Heart right ventricle (tissue), 16 donors: Measurements from ENCODE around the gene GLRA3. TPM values are rescaled to one million over a fixed set of nuclear protein-coding genes. Genes with fewer than 3 reads are reported as not detected.

Source experiments
- ATAC-seq, 8 donors: fragments of 200-7000 bp; cut with Tn5 transposase; one replicate each; pipeline ENCODE4 v1.9.1; 2020; ENCODE audit warnings: mild to moderate bottlenecking in 8 of 8, moderate library complexity in 8 of 8, moderate number of reproducible peaks in 1 of 8
- DNase-seq, 2 donors: peaks; one replicate each; pipeline ENCODE4 v3.0.0-alpha.2; 2020
- H3K27ac ChIP-seq, 10 donors: fragments of 200-600 bp; sonication (generic) in 2 of 10; one replicate each; pipeline versions ENCODE4 v1.5.0 to v1.8.0; 2020 to 2022; ENCODE audit warnings: mild to moderate bottlenecking in 3 of 10
- H3K27me3 ChIP-seq, 7 donors: fragments of 200-600 bp; one replicate each; pipeline ENCODE4 v1.8.0; 2021 to 2022; ENCODE audit warnings: mild to moderate bottlenecking in 2 of 7
- H3K36me3 ChIP-seq, 9 donors: fragments of 200-600 bp; sonication (generic) in 1 of 9; one replicate each; pipeline versions ENCODE4 v1.5.0 to v1.8.0; 2020 to 2022; ENCODE audit warnings: mild to moderate bottlenecking in 2 of 9
- H3K4me1 ChIP-seq, 9 donors: fragments of 200-600 bp; sonication (generic) in 1 of 9; one replicate each; pipeline versions ENCODE4 v1.5.0 to v1.8.0; 2020 to 2022; ENCODE audit warnings: mild to moderate bottlenecking in 4 of 9
- H3K4me3 ChIP-seq, 10 donors: fragments of 200-600 bp; sonication (generic) in 2 of 10; one replicate each; pipeline versions ENCODE4 v1.5.0 to v1.8.0; 2020 to 2022; ENCODE audit warnings: mild to moderate bottlenecking in 7 of 10, moderate library complexity in 2 of 10
- H3K9me3 ChIP-seq, 11 donors: fragments of 200-600 bp in 10 of 11; sonication (generic) in 2 of 11; one replicate each; pipeline versions ENCODE4 v1.5.0 to v1.8.0; 2013 to 2022; ENCODE audit warnings: mild to moderate bottlenecking in 2 of 11, control low read depth in 1 of 11, moderate library complexity in 1 of 11
- CTCF ChIP-seq, 9 donors: fragments of 200-600 bp; sonication (generic) in 2 of 9; IDR thresholded peaks; one replicate each; pipeline versions ENCODE4 v1.5.0 to v1.8.0; 2021 to 2022; ENCODE audit warnings: antibody characterized with exemption in 9 of 9, mild to moderate bottlenecking in 5 of 9, moderate library complexity in 1 of 9
- WGBS, 2 donors: extraction: QIAGEN DNeasy Blood & Tissue Kit; methylation state at CpG; one replicate each; pipeline ENCODE4 v1.1.7; 2013; ENCODE audit warnings: inconsistent platforms in 1 of 2; 5-methylcytosine and 5-hydroxymethylcytosine counted together
- intact Hi-C, 10 donors: fragments of 100-400 bp; cut with DNase I; formaldehyde crosslinking; loops; one replicate each; pipeline versions ENCODE4 v1.11.1 to v1.14.2; 2022
- polyA plus RNA-seq, 2 donors: library from polyadenylated mRNA; stranded (reverse); fragments of 200-250 nt; gene quantifications; one replicate each; pipeline ENCODE4 v1.2.3, GENCODE V29; 2013
- total RNA-seq, 10 donors: library from RNA; stranded (reverse); fragmentation: NEBNext Ultra II Directional in 3 of 10; extraction: Animal tissue kit (Norgen Biotek cat#: 25700) in 3 of 10; gene quantifications; one replicate each; pipeline versions ENCODE4 v1.2.1 to v1.2.4, GENCODE V29; 2021 to 2023
- donor health status: Arrhythmogenic right ventricular cardiomyopathy.
- donor health status: ischemic (EF 13 %, LVEDD 7.1; RV severe dilation, severe dysfunction).
- donor health status: healthy with polysubstance abuse.
- donor health status: DM: no; HTN: yes; CAD: no.
- donor health status: DM: no; HTN: no; CAD: no.
- donor health status: ischemic (EF 25% LVEDD 6.9; RV normal size, moderate dysfunction).
- donor health status: ischemic (EF 25% LVEDD 5.7; RV mildly dilated, moderate dysfunction).
- donor health status: healthy.
- donor health status: DM: yes; HTN: yes; CAD: no.
- donor health status: Ischemic cardiomyopathy.
- donor health status: ischemic (EF 35%, LVEDD 5.7; RV mildly dilated, moderate dysfunction).
- donor health status: nonischemic (EF 11% LVEDD 7.7; RV severe dilation, severe dysfunction).
- donor health status: DM: yes; HTN: yes; CAD: no.
- donor health status: PGD.
- donor health status: ischemic (EF 29% LVEDD 5.4; RV normal size, mild dysfunction).
- donor health status: nonischemic (EF 23%, LVEDD 6.1; RV moderate dilation, normal function).

The GLRA3 gene
- total and polyA plus RNA-seq, 12 donors, result not detected

GRCh38 chr4:174871407-174871806 is 42.4 kb upstream of the GLRA3 start:
- intact Hi-C loops, result loop anchor here in 2 of 10 donors (5.0 to 10.0 kb wide), 2 partner anchors 663 to 666 kb away; no protein-coding TSS in a partner anchor
- H3K9me3 ChIP-seq, result peaks cover 0 to 9% (median 0%) of the 10 kb centered on the region in 11 donors
- no peak overlapping the region for H3K27ac ChIP-seq
- no peak overlapping the region for H3K4me3 ChIP-seq
- H3K4me1 ChIP-seq, result no peaks in the 10 kb centered on the region
- DNase-seq (no peak), ATAC-seq (no peak)
- no peaks in the 10 kb centered on the region for H3K27me3 ChIP-seq
- no peak for TF ChIP-seq CTCF (IDR thresholded peaks at IDR 0.05)
- no peaks in the 10 kb centered on the region for H3K36me3 ChIP-seq

- Histone ChIP-seq H3K36me3 (no peaks in the 10 kb centered on the region), H3K27me3 (no peaks in the 10 kb centered on the region), H3K27ac (no peak overlapping the region), H3K9me3 (peaks cover 0 to 11% (median 0%) of the 10 kb centered on the region in 11 donors), H3K4me1 (no peaks in the 10 kb centered on the region), H3K4me3 (no peak overlapping the region)
- DNase-seq, result no peak
- ATAC-seq, result no peak
- TF ChIP-seq CTCF (IDR thresholded peaks at IDR 0.05), result no peak
- WGBS, 2 donors, result 13 to 15% methylated on average over 2 of the region's 2 CpGs
- intact Hi-C loops, result loop anchor here in 2 of 10 donors (5.0 to 10.0 kb wide), 2 partner anchors 664 to 667 kb away; no protein-coding TSS in a partner anchor
Measured at GRCh38 chr4:174870311-174870710, 41.3 kb upstream of the GLRA3 start.

- TF ChIP-seq CTCF (IDR thresholded peaks at IDR 0.05), result no peak
- H3K27ac ChIP-seq, result no peak overlapping the region
- no peaks in the 10 kb centered on the region for H3K27me3 ChIP-seq
- DNase-seq (no peak), ATAC-seq (no peak)
- H3K36me3 ChIP-seq, result no peaks in the 10 kb centered on the region
- no peak overlapping the region for H3K4me3 ChIP-seq
- intact Hi-C loops, result no loop called here
- 47 to 64% methylated on average over 3 of the region's 3 CpGs for WGBS, 2 donors
- H3K4me1 ChIP-seq, result no peaks in the 10 kb centered on the region
- H3K9me3 ChIP-seq, result peaks cover 0 to 11% (median 0%) of the 10 kb centered on the region in 11 donors
Measured at GRCh38 chr4:174869339-174869738, 40.3 kb upstream of the GLRA3 start.

- 67 to 78% methylated on average over 3 of the region's 3 CpGs for WGBS, 2 donors
- DNase-seq (no peak), ATAC-seq (no peak)
- no peak overlapping the region for H3K4me3 ChIP-seq
- H3K36me3 ChIP-seq, result no peaks in the 10 kb centered on the region
- H3K27ac ChIP-seq, result no peak overlapping the region
- H3K4me1 ChIP-seq, result no peaks in the 10 kb centered on the region
- H3K9me3 ChIP-seq, result peaks cover 0 to 11% (median 0%) of the 10 kb centered on the region in 11 donors
- no peaks in the 10 kb centered on the region for H3K27me3 ChIP-seq
- intact Hi-C loops, result no loop called here
- TF ChIP-seq CTCF (IDR thresholded peaks at IDR 0.05), result no peak
Measured at GRCh38 chr4:174867903-174868302, 38.9 kb upstream of the GLRA3 start.
